GM12878 (cell line): ENCODE results near the gene CBFA2T3. TPM values are rescaled to one million over a fixed set of nuclear protein-coding genes. Genes with fewer than 3 reads are reported as not detected.

Experiments used
- ATAC-seq: fragments of 200-7000 bp; cut with Tn5 transposase; 3 replicates; pipeline ENCODE4 v1.9.1; 2020; ENCODE audit warnings: mild to moderate bottlenecking, moderate library complexity
- BruUV-seq: library from RNA; stranded (reverse); fragments of 400-500 nt; replicated peaks from 2 replicates; lab custom pipeline; 2021; lab: Mats Ljungman, UMichigan
- CTCF ChIA-PET: fragments of 300-600 bp; sonication (Branson Sonifier 250); formaldehyde crosslinking; extraction: SDS; loops from one replicate; lab custom pipeline; 2021; ENCODE audit warnings: inconsistent platforms; lab: Yijun Ruan, JAX
- POLR2A ChIA-PET: fragments of 350-600 bp; formaldehyde crosslinking; extraction: SDS; loops from one replicate; lab custom pipeline; 2021; ENCODE audit warnings: inconsistent platforms; lab: Charles Lee
- RAD21 ChIA-PET: fragments of 300-600 bp; sonication (Branson Sonifier 250); formaldehyde crosslinking; loops from one replicate; lab custom pipeline; 2023; ENCODE audit warnings: antibody characterized with exemption; ENCODE audit not compliant: unreplicated experiment; lab: Charles Lee
- SMC1A ChIA-PET: fragments of 300-600 bp; sonication (Branson Sonifier 250); formaldehyde crosslinking; loops from one replicate; lab custom pipeline; 2023; ENCODE audit not compliant: unreplicated experiment, uncharacterized antibody; lab: Charles Lee
- DNase-seq: peaks from one replicate; pipeline ENCODE4 v3.0.0-alpha.2; 2011; ENCODE audit warnings: low read depth, low spot score
- FAIRE-seq: peaks from 3 replicates; lab custom pipeline; 2011; peaks lifted over from hg19 to GRCh38; lab: Jason Lieb, UNC
- H2AFZ ChIP-seq: 2 replicates; pipeline ENCODE4 v1.6.0; 2011; ENCODE audit warnings: low read depth, low read length, control low read depth; ENCODE audit not compliant: control insufficient read depth
- H3K27ac ChIP-seq: 2 replicates; pipeline ENCODE4 v1.5.1; 2011; ENCODE audit warnings: control low read depth; ENCODE audit not compliant: control insufficient read depth, insufficient read depth
- H3K27me3 ChIP-seq, 2 experiments: replicated peaks in 1 of 2; 2 replicates each; pipeline versions ENCODE4 v1.6.0 to v1.6.1; 2011; ENCODE audit warnings: low read length in 1 of 2; ENCODE audit not compliant: control insufficient read depth in 2 of 2, insufficient read depth in 2 of 2
- H3K36me3 ChIP-seq, 2 experiments: 2 replicates each; pipeline ENCODE4 v1.5.1; 2011; ENCODE audit warnings: low read length in 1 of 2; ENCODE audit not compliant: control insufficient read depth in 2 of 2, insufficient read depth in 2 of 2
- H3K4me1 ChIP-seq: 2 replicates; pipeline ENCODE4 v1.6.1; 2011; ENCODE audit warnings: mild to moderate bottlenecking, low read length, moderate library complexity, mixed read lengths; ENCODE audit not compliant: control insufficient read depth, insufficient read depth
- H3K4me2 ChIP-seq: 2 replicates; pipeline ENCODE4 v1.6.0; 2011; ENCODE audit warnings: control low read depth; ENCODE audit not compliant: control insufficient read depth, insufficient read depth
- H3K4me3 ChIP-seq: fragments of 200-600 bp; sonication (generic); 2 replicates; pipeline ENCODE4 v1.5.1; 2016
- H3K79me2 ChIP-seq: 2 replicates; pipeline ENCODE4 v1.6.0; 2011; ENCODE audit warnings: low read length; ENCODE audit not compliant: control insufficient read depth, insufficient read depth
- H3K9ac ChIP-seq: 2 replicates; pipeline ENCODE4 v1.8.0; 2011; ENCODE audit warnings: low read length, control low read depth, mixed read lengths; ENCODE audit not compliant: control insufficient read depth, insufficient read depth
- H3K9me3 ChIP-seq: replicated peaks from 3 replicates; pipeline ENCODE4 v1.5.1; 2011; ENCODE audit warnings: mild to moderate bottlenecking, low read length; ENCODE audit not compliant: control insufficient read depth, insufficient read depth
- H4K20me1 ChIP-seq: 2 replicates; pipeline ENCODE4 v1.6.0; 2011; ENCODE audit not compliant: control insufficient read depth, insufficient read depth
- BCL11A ChIP-seq: IDR thresholded peaks from 2 replicates; pipeline ENCODE4 v1.6.1; 2011; ENCODE audit warnings: low read depth, low read length
- EP300 ChIP-seq, 2 experiments: fragments of 150-350 bp in 1 of 2; IDR thresholded peaks; 2 replicates each; pipeline ENCODE4 v1.6.1; 2011 to 2012; ENCODE audit warnings: low read depth in 2 of 2, low read length in 2 of 2, borderline replicate concordance in 1 of 2, improper control_type of control experiment in 1 of 2, inconsistent platforms in 1 of 2; ENCODE audit not compliant: control insufficient read depth in 1 of 2
- KDM1A ChIP-seq: fragments of 200-600 bp; sonication (generic); IDR thresholded peaks from 2 replicates; pipeline ENCODE4 v1.6.1; 2016; ENCODE audit warnings: borderline replicate concordance
- NR2C2 ChIP-seq: IDR thresholded peaks from 2 replicates; pipeline ENCODE4 v1.6.1; 2011; ENCODE audit warnings: borderline replicate concordance, low read depth; ENCODE audit not compliant: control insufficient read depth, insufficient read length
- SMAD5 ChIP-seq: IDR thresholded peaks from 2 replicates; pipeline ENCODE4 v1.6.1; 2016; ENCODE audit warnings: antibody characterized with exemption, low read depth
- SRF ChIP-seq, 2 experiments: IDR thresholded peaks; 2 replicates each; pipeline ENCODE4 v1.6.1; 2011; ENCODE audit warnings: low read depth in 2 of 2, low read length in 2 of 2, mild to moderate bottlenecking in 1 of 2, moderate library complexity in 1 of 2
- YBX1 ChIP-seq: fragments of 450-650 bp; IDR thresholded peaks from 2 replicates; pipeline ENCODE4 v1.6.1; 2016; ENCODE audit warnings: antibody characterized with exemption
- ZNF592 ChIP-seq: fragments of 450-650 bp; IDR thresholded peaks from 2 replicates; pipeline ENCODE4 v1.6.1; 2017; ENCODE audit warnings: mild to moderate bottlenecking, moderate library complexity
- WGBS: methylation state at CpG from one replicate; pipeline ENCODE4 v1.1.6; 2016; ENCODE audit warnings: low lambda C conversion rate; ENCODE audit not compliant: insufficient replicate concordance, insufficient coverage; ENCODE audit errors: missing lambda C conversion rate; 5-methylcytosine and 5-hydroxymethylcytosine counted together
- in situ Hi-C: fragments of 300-500 bp; cut with MboI; formaldehyde crosslinking; loops from 9 replicates; pipeline ENCODE4 v1.14.3; 2018; ENCODE audit warnings: mixed read lengths
- intact Hi-C: fragments of 100-400 bp; cut with micrococcal nuclease; formaldehyde crosslinking; loops from one replicate; pipeline ENCODE4 v1.14.2; 2022; ENCODE audit not compliant: unreplicated experiment
- polyA plus RNA-seq, 11 experiments: library from polyadenylated mRNA; depleted of rRNA in 4 of 11; unstranded in 6 of 11; stranded (reverse) in 5 of 11; fragments of >200 nt; fragmentation: Nextera tagmentation in 4 of 11; fragmentation: Illumina TruSeq in 1 of 11; extraction: Ambion mirVana in 4 of 11; extraction: Trizol in 1 of 11; gene quantifications; 1 replicate in 1 of 11; 2 replicates in 10 of 11; pipeline versions ENCODE4 v1.2.1 to v1.2.3, GENCODE V29; 2011 to 2016; ENCODE audit warnings: inconsistent platforms in 2 of 11, missing spikeins in 2 of 11, low read depth in 1 of 11
- total RNA-seq, 4 experiments: library from RNA; depleted of rRNA in 3 of 4; stranded (reverse); fragments of >200 nt in 3 of 4; fragmentation: Illumina TruSeq in 1 of 4; extraction: Trizol in 1 of 4; gene quantifications; 2 replicates each; pipeline versions ENCODE4 v1.2.1 to v1.2.3, GENCODE V29; 2013 to 2021

Gene CBFA2T3
- total and polyA plus RNA-seq, 10 of the 15 experiments (the other 5 are each of a cell fraction or from before 2014, with no cell fraction given): 0.69 to 42.6 (median 4.5) TPM

- no TSS peak for BruUV-seq
- no peaks in the 10 kb centered on the region for H3K9me3 ChIP-seq
- no peaks in the 10 kb centered on the region; the same call in 1 of the 2 replicates for H3K79me2 ChIP-seq
Measured at GRCh38 chr16:88906020-88906419, 71.0 kb downstream of the CBFA2T3 start.

More at GRCh38 chr16:88906020-88906419, 71.0 kb downstream of the CBFA2T3 start:
- no peaks in the 10 kb centered on the region; the same call in 1 of the 2 replicates for H3K4me1 ChIP-seq
- no peak overlapping the region for H3K9ac ChIP-seq
- H3K27ac ChIP-seq: no peak overlapping the region
- SMC1A ChIA-PET: no interaction called here
- peaks cover 3% of the 10 kb centered on the region; the same call in 1 of the 2 replicates for H4K20me1 ChIP-seq
- CTCF ChIA-PET: interaction anchor here (0.5 kb wide), 1 partner anchor 80 kb away, joined by 3 read pairs; no protein-coding TSS in a partner anchor
- 78% methylated on average over 16 of the region's 16 CpGs for WGBS
- in situ Hi-C loops: no loop called here
- no peak overlapping the region for H3K4me3 ChIP-seq
- H3K4me2 ChIP-seq: no peak overlapping the region
- H2AFZ ChIP-seq: no peak overlapping the region
- no peak for TF ChIP-seq YBX1
- TF ChIP-seq EP300 (IDR thresholded peaks at IDR 0.05; ENCODE audit: borderline replicate concordance in 1 of 2, control insufficient read depth in 1 of 2, low read depth in 2 of 2, low read length in 2 of 2): no peak
- TF ChIP-seq NR2C2: no peak
- no peak for TF ChIP-seq SRF (IDR thresholded peaks at IDR 0.05; ENCODE audit: low read depth in 2 of 2, low read length in 2 of 2)
- TF ChIP-seq KDM1A: no peak
- no peak for TF ChIP-seq ZNF592
- TF ChIP-seq BCL11A: no peak
- no peak for TF ChIP-seq SMAD5
- DNase-seq (no peak), ATAC-seq (no peak), FAIRE-seq (no peak)
- H3K27me3 ChIP-seq: no peaks in the 10 kb centered on the region
- no peaks in the 10 kb centered on the region; a peak in 2 of 4 replicates for H3K36me3 ChIP-seq
- intact Hi-C loops: no loop called here
- POLR2A ChIA-PET: no interaction called here
- RAD21 ChIA-PET: interaction anchor here (0.7 kb wide), 1 partner anchor 256 kb away, joined by 3 read pairs; no protein-coding TSS in a partner anchor
